Measurements from ENCODE around the gene TRIM62.
A peak's percentile ranks its signal among the peaks of the same experiment; 100 is the strongest.
"Not testable (repeated sequence)": the region's sequence is repeated elsewhere in the genome, so short reads cannot be mapped to it uniquely, and the experiment has no call there.

Gene TRIM62

GRCh38 chr1:33140153-33141149 lies 41.4 kb downstream of the TRIM62 start:
- no peak overlapping the region for H3K27ac ChIP-seq (ENCODE audit: poor library complexity, severe bottlenecking)
- H3K27me3 ChIP-seq (ENCODE audit: insufficient read depth, poor library complexity, severe bottlenecking): no peaks in the 10 kb centered on the region
- H3K4me1 ChIP-seq (ENCODE audit: insufficient read depth, poor library complexity, severe bottlenecking): no peaks in the 10 kb centered on the region
- H3K36me3 ChIP-seq (ENCODE audit: low read depth): no peaks in the 10 kb centered on the region
- no peaks in the 10 kb centered on the region for H3K9me3 ChIP-seq (ENCODE audit: severe bottlenecking)
- peak; percentile 44 for ATAC-seq (ENCODE audit: low read depth)
- no peak for TF ChIP-seq CTCF (IDR thresholded peaks at IDR 0.05; ENCODE audit: poor library complexity, severe bottlenecking)
- no peak overlapping the region for H3K4me3 ChIP-seq (ENCODE audit: severe bottlenecking)
- DNase-seq (ENCODE audit: low spot score): no peak

- Histone ChIP-seq H3K4me3 (ENCODE audit: severe bottlenecking) (no peak overlapping the region), H3K36me3 (ENCODE audit: low read depth) (no peaks in the 10 kb centered on the region), H3K27me3 (ENCODE audit: insufficient read depth, poor library complexity, severe bottlenecking) (no peaks in the 10 kb centered on the region), H3K9me3 (ENCODE audit: severe bottlenecking) (no peaks in the 10 kb centered on the region), H3K4me1 (ENCODE audit: insufficient read depth, poor library complexity, severe bottlenecking) (no peaks in the 10 kb centered on the region), H3K27ac (ENCODE audit: poor library complexity, severe bottlenecking) (no peak overlapping the region)
- ATAC-seq (ENCODE audit: low read depth) (no peak), DNase-seq (ENCODE audit: low spot score) (no peak)
- peak; percentile 34 for TF ChIP-seq CTCF (IDR thresholded peaks at IDR 0.05; ENCODE audit: poor library complexity, severe bottlenecking)
These were observed 44.0 kb downstream of the TRIM62 start for GRCh38 chr1:33137800-33138199.

GRCh38 chr1:33136041-33136440 lies 45.8 kb downstream of the TRIM62 start:
- H3K4me1 ChIP-seq (ENCODE audit: insufficient read depth, poor library complexity, severe bottlenecking); H3K4me3 ChIP-seq (ENCODE audit: severe bottlenecking): not testable (repeated sequence)

GRCh38 chr1:33133478-33134105 lies 48.3 kb downstream of the TRIM62 start:
- TF ChIP-seq CTCF (IDR thresholded peaks at IDR 0.05; ENCODE audit: poor library complexity, severe bottlenecking): no peak
- no peaks in the 10 kb centered on the region for H3K36me3 ChIP-seq (ENCODE audit: low read depth)
- H3K9me3 ChIP-seq (ENCODE audit: severe bottlenecking): no peaks in the 10 kb centered on the region
- no peaks in the 10 kb centered on the region for H3K27me3 ChIP-seq (ENCODE audit: insufficient read depth, poor library complexity, severe bottlenecking)
- ATAC-seq (ENCODE audit: low read depth) (no peak), DNase-seq (ENCODE audit: low spot score) (no peak)
- H3K27ac ChIP-seq (ENCODE audit: poor library complexity, severe bottlenecking): no peak overlapping the region
- H3K4me1 ChIP-seq (ENCODE audit: insufficient read depth, poor library complexity, severe bottlenecking): peaks cover 2% of the 10 kb centered on the region
- H3K4me3 ChIP-seq (ENCODE audit: severe bottlenecking): no peak overlapping the region

More at GRCh38 chr1:33136041-33136440, 45.8 kb downstream of the TRIM62 start:
- H3K9me3 ChIP-seq (ENCODE audit: severe bottlenecking); H3K27ac ChIP-seq (ENCODE audit: poor library complexity, severe bottlenecking); ATAC-seq (ENCODE audit: low read depth); H3K36me3 ChIP-seq (ENCODE audit: low read depth); H3K27me3 ChIP-seq (ENCODE audit: insufficient read depth, poor library complexity, severe bottlenecking); DNase-seq (ENCODE audit: low spot score): not testable (repeated sequence)

- Histone ChIP-seq H3K4me1 (ENCODE audit: insufficient read depth, poor library complexity, severe bottlenecking) (peaks cover 7% of the 10 kb centered on the region), H3K4me3 (ENCODE audit: severe bottlenecking) (no peak overlapping the region), H3K27ac (ENCODE audit: poor library complexity, severe bottlenecking) (no peak overlapping the region), H3K36me3 (ENCODE audit: low read depth) (no peaks in the 10 kb centered on the region), H3K9me3 (ENCODE audit: severe bottlenecking) (no peaks in the 10 kb centered on the region), H3K27me3 (ENCODE audit: insufficient read depth, poor library complexity, severe bottlenecking) (no peaks in the 10 kb centered on the region)
- ATAC-seq (ENCODE audit: low read depth): no peak
- no peak for DNase-seq (ENCODE audit: low spot score)
- TF ChIP-seq CTCF (IDR thresholded peaks at IDR 0.05; ENCODE audit: poor library complexity, severe bottlenecking): no peak
These were observed 49.3 kb downstream of the TRIM62 start for GRCh38 chr1:33132549-33132948.

Measured in RWPE2 (cell line).